Natural killer cell (primary cell): ENCODE measurements around the gene NEIL3. TPM values are rescaled to one million over a fixed set of nuclear protein-coding genes. Genes with fewer than 3 reads are reported as not detected.

Source experiments
- ATAC-seq, 3 donors: fragments of 150-1000 bp in 2 of 3; fragments of 200-7000 bp in 1 of 3; cut with Tn5 transposase; 1 replicate in 1 of 3; 2 replicates in 2 of 3; pipeline ENCODE4 v1.10.0; 2021; ENCODE audit warnings: mild to moderate bottlenecking in 2 of 3, moderate library complexity in 2 of 3
- DNase-seq, 2 donors: peaks; one replicate each; pipeline versions ENCODE4 v3.0.0 to v3.0.0-alpha.2; 2013 to 2021; ENCODE audit warnings: mixed read lengths in 1 of 2
- H3K27ac ChIP-seq: one replicate; pipeline ENCODE4 v1.5.1; 2013; ENCODE audit warnings: mild to moderate bottlenecking, low read length
- H3K27me3 ChIP-seq: one replicate; pipeline ENCODE4 v1.6.1; 2013; ENCODE audit warnings: low read length; ENCODE audit not compliant: control insufficient read depth, insufficient read depth
- H3K36me3 ChIP-seq: one replicate; pipeline ENCODE4 v1.6.1; 2013; ENCODE audit warnings: low read length; ENCODE audit not compliant: control insufficient read depth, insufficient read depth
- H3K4me1 ChIP-seq: one replicate; pipeline ENCODE4 v1.6.1; 2013; ENCODE audit warnings: low read length; ENCODE audit not compliant: control insufficient read depth, insufficient read depth
- H3K4me3 ChIP-seq: one replicate; pipeline ENCODE4 v1.5.1; 2013; ENCODE audit warnings: low read length
- H3K9me3 ChIP-seq: one replicate; pipeline ENCODE4 v1.6.1; 2013; ENCODE audit warnings: low read length; ENCODE audit not compliant: control insufficient read depth, insufficient read depth
- H3K27ac Mint-ChIP-seq, 2 donors: one replicate each; pipeline ENCODE4 v1.8.0; 2022; ENCODE audit warnings: mild to moderate bottlenecking in 2 of 2, mixed read lengths in 2 of 2, moderate library complexity in 1 of 2
- H3K27me3 Mint-ChIP-seq, 2 donors: one replicate each; pipeline ENCODE4 v1.8.0; 2022; ENCODE audit warnings: low read depth in 2 of 2, mixed read lengths in 2 of 2
- H3K36me3 Mint-ChIP-seq: one replicate; pipeline ENCODE4 v1.8.0; 2022; ENCODE audit warnings: mixed read lengths
- H3K4me1 Mint-ChIP-seq, 2 donors: one replicate each; pipeline ENCODE4 v1.8.0; 2022; ENCODE audit warnings: mixed read lengths in 2 of 2
- H3K4me3 Mint-ChIP-seq: one replicate; pipeline ENCODE4 v1.8.0; 2022; ENCODE audit warnings: mild to moderate bottlenecking, moderate library complexity, mixed read lengths
- H3K9me3 Mint-ChIP-seq, 2 donors: one replicate each; pipeline ENCODE4 v1.8.0; 2022; ENCODE audit warnings: mixed read lengths in 2 of 2
- CTCF ChIP-seq: fragments of 200-600 bp; IDR thresholded peaks from one replicate; pipeline ENCODE4 v1.8.0; 2022; ENCODE audit warnings: antibody characterized with exemption
- WGBS: methylation state at CpG from one replicate; pipeline ENCODE4 v1.1.7; 2013; ENCODE audit warnings: missing lambda C conversion rate; ENCODE audit not compliant: insufficient coverage; 5-methylcytosine and 5-hydroxymethylcytosine counted together
- intact Hi-C: fragments of 100-400 bp; cut with micrococcal nuclease; formaldehyde crosslinking; loops from one replicate; pipeline ENCODE4 v1.14.2; 2022
- total RNA-seq, 4 donors: library from RNA; stranded (reverse); fragments of 120-200 nt in 1 of 4; gene quantifications; one replicate each; pipeline versions ENCODE4 v1.2.3 to v1.2.4, GENCODE V29; 2013 to 2022

NEIL3 gene
- total RNA-seq, 3 donors from 2014 or later (not counting 1 experiment from before 2014, with no cell fraction given): 0.45 to 1.9 (median 1.2) TPM

GRCh38 chr4:177315767-177316464 is 6.2 kb downstream of the NEIL3 start:
- H3K27ac ChIP-seq: no peak overlapping the region
- peak overlapping the region; percentile 23 for H3K4me3 ChIP-seq
- intact Hi-C loops: no loop called here
- Mint-ChIP-seq H3K4me1 (peaks cover 18 to 22% of the 10 kb centered on the region in 2 donors), H3K27me3 (no peaks in the 10 kb centered on the region), H3K27ac (peak overlapping the region; percentile 62 to 81), H3K36me3 (no peaks in the 10 kb centered on the region), H3K9me3 (no peaks in the 10 kb centered on the region), H3K4me3 (peak overlapping the region; percentile 74)
- no peaks in the 10 kb centered on the region for H3K9me3 ChIP-seq
- no peak for TF ChIP-seq CTCF
- DNase-seq: peak in 1 of 2 donors; percentile 29
- no peaks in the 10 kb centered on the region for H3K27me3 ChIP-seq
- H3K36me3 ChIP-seq: no peaks in the 10 kb centered on the region
- H3K4me1 ChIP-seq: no peaks in the 10 kb centered on the region
- ATAC-seq: peak; percentile 72 to 78 (median 76)
- 100% methylated on average over 1 of the region's 4 CpGs for WGBS

GRCh38 chr4:177320721-177321120 is 11.0 kb downstream of the NEIL3 start:
- WGBS: 100% methylated on average over 5 of the region's 5 CpGs
- Histone ChIP-seq H3K4me3 (no peak overlapping the region), H3K4me1 (no peaks in the 10 kb centered on the region), H3K27ac (no peak overlapping the region), H3K9me3 (no peaks in the 10 kb centered on the region), H3K36me3 (no peaks in the 10 kb centered on the region), H3K27me3 (no peaks in the 10 kb centered on the region)
- peak overlapping the region in 1 of 2 donors; percentile 22 for H3K27ac Mint-ChIP-seq
- H3K4me1 Mint-ChIP-seq: peaks cover 11 to 22% of the 10 kb centered on the region in 2 donors
- no peak overlapping the region for H3K4me3 Mint-ChIP-seq
- DNase-seq (no peak), ATAC-seq (no peak)
- H3K9me3 Mint-ChIP-seq: no peaks in the 10 kb centered on the region
- no peaks in the 10 kb centered on the region for H3K36me3 Mint-ChIP-seq
- intact Hi-C loops: no loop called here
- H3K27me3 Mint-ChIP-seq: no peaks in the 10 kb centered on the region
- TF ChIP-seq CTCF: no peak

DNA sequence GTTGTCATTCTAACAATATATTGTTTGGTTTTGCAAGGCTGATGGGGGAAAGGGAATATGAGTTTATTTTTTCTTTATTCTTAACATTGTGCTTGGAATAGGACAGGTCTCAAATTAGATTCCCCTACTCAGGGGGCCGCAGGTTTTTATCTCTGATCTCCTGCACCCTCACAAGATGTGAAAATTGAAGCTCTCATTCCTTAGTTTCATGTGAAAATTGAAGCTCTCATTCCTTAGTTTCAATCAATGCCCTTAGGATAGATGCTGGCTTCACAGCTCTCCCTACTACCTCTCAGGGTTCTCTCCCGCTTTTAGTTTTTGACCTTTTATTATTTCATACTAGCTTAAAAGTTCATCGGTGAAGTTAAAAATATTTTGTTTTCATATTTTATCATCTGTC is 12.0 kb downstream of the NEIL3 start:
- DNase-seq (no peak), ATAC-seq (no peak)
- Mint-ChIP-seq H3K27ac (no peak overlapping the region), H3K9me3 (no peaks in the 10 kb centered on the region), H3K36me3 (no peaks in the 10 kb centered on the region), H3K4me1 (peaks cover 2 to 14% of the 10 kb centered on the region in 2 donors), H3K4me3 (no peak overlapping the region), H3K27me3 (no peaks in the 10 kb centered on the region)
- Histone ChIP-seq H3K4me3 (no peak overlapping the region), H3K36me3 (no peaks in the 10 kb centered on the region), H3K27ac (no peak overlapping the region), H3K27me3 (no peaks in the 10 kb centered on the region), H3K9me3 (no peaks in the 10 kb centered on the region), H3K4me1 (no peaks in the 10 kb centered on the region)
- 100% methylated on average over 2 of the region's 3 CpGs for WGBS
- no peak for TF ChIP-seq CTCF
- intact Hi-C loops: no loop called here

GRCh38 chr4:177322266-177322665 is 12.6 kb downstream of the NEIL3 start:
- H3K36me3 Mint-ChIP-seq: no peaks in the 10 kb centered on the region
- H3K9me3 Mint-ChIP-seq: no peaks in the 10 kb centered on the region
- DNase-seq: no peak
- H3K27me3 ChIP-seq: no peaks in the 10 kb centered on the region
- TF ChIP-seq CTCF: no peak
- no peak overlapping the region for H3K27ac ChIP-seq
- peaks cover 0 to 8% of the 10 kb centered on the region in 2 donors for H3K4me1 Mint-ChIP-seq
- no peak overlapping the region for H3K4me3 ChIP-seq
- 96% methylated on average over 3 of the region's 7 CpGs for WGBS
- no peaks in the 10 kb centered on the region for H3K36me3 ChIP-seq
- intact Hi-C loops: no loop called here
- no peaks in the 10 kb centered on the region for H3K27me3 Mint-ChIP-seq
- H3K4me3 Mint-ChIP-seq: no peak overlapping the region
- H3K27ac Mint-ChIP-seq: no peak overlapping the region
- H3K9me3 ChIP-seq: no peaks in the 10 kb centered on the region
- no peak for ATAC-seq
- H3K4me1 ChIP-seq: no peaks in the 10 kb centered on the region
